ENCODE measurements around the gene ADNP2.

DNA sequence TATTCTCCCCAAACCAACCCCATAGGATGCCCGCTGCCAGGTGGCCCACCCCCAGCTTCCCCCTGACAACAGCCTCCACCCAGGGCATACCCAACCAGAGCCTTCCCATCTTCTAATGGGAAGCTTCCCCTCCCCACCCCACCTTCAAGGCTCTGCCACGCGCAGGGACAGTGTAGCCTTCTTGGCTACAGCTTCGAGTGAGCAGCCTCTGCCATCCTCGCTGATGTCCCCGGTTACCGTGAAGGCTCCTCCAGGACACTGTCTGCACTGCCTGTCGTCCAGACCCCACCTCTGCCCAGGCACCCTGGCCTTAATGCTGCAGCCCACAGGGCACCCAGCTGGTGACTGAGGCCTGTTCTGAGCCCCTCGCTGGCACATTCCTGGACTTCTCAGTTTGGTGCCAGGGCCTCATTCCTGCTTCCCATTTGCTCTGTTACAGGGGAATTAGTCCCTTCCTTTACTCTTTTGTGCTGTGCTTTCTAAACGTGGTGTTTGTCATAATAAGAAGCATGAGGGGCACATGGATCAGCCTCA is 13.0 kb upstream of the ADNP2 start:
- TF ChIP-seq, protein P1, sequence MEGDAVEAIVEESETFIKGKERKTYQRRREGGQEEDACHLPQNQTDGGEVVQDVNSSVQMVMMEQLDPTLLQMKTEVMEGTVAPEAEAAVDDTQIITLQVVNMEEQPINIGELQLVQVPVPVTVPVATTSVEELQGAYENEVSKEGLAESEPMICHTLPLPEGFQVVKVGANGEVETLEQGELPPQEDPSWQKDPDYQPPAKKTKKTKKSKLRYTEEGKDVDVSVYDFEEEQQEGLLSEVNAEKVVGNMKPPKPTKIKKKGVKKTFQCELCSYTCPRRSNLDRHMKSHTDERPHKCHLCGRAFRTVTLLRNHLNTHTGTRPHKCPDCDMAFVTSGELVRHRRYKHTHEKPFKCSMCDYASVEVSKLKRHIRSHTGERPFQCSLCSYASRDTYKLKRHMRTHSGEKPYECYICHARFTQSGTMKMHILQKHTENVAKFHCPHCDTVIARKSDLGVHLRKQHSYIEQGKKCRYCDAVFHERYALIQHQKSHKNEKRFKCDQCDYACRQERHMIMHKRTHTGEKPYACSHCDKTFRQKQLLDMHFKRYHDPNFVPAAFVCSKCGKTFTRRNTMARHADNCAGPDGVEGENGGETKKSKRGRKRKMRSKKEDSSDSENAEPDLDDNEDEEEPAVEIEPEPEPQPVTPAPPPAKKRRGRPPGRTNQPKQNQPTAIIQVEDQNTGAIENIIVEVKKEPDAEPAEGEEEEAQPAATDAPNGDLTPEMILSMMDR (IDR thresholded peaks at IDR 0.05): no peak
- no peak for TF ChIP-seq POLR2A (IDR thresholded peaks at IDR 0.05)
